Esophagus muscularis mucosa (tissue), 4 donors: ENCODE data around the gene ERH. TPM values are rescaled to one million over a fixed set of nuclear protein-coding genes. Genes with fewer than 3 reads are reported as not detected.

ENCODE experiments used
- DNase-seq: peaks from one replicate; pipeline ENCODE4 v3.0.0-alpha.2; 2017; ENCODE audit errors: extremely low spot score
- H3K27ac ChIP-seq, 4 donors: fragments of 200-600 bp; sonication (generic); replicated peaks in 1 of 4; 1 replicate in 3 of 4; 2 replicates in 1 of 4; pipeline ENCODE4 v1.5.1; 2016 to 2019; ENCODE audit warnings: mild to moderate bottlenecking in 1 of 4
- H3K27me3 ChIP-seq, 4 donors: fragments of 200-600 bp; sonication (generic); one replicate each; pipeline versions ENCODE4 v1.5.1 to v1.6.0; 2016 to 2019
- H3K36me3 ChIP-seq, 4 donors: fragments of 200-600 bp; sonication (generic); one replicate each; pipeline ENCODE4 v1.5.1; 2016 to 2019
- H3K4me1 ChIP-seq, 4 donors: fragments of 200-600 bp; sonication (generic); one replicate each; pipeline ENCODE4 v1.5.1; 2016 to 2019
- H3K4me3 ChIP-seq, 4 donors: fragments of 200-600 bp; sonication (generic); 1 replicate in 2 of 4; 2 replicates in 2 of 4; pipeline ENCODE4 v1.5.1; 2016 to 2019; ENCODE audit warnings: mild to moderate bottlenecking in 4 of 4, moderate library complexity in 1 of 4
- H3K9me3 ChIP-seq, 4 donors: fragments of 200-600 bp; sonication (generic); 1 replicate in 3 of 4; 2 replicates in 1 of 4; pipeline ENCODE4 v1.5.1; 2016 to 2019
- CTCF ChIP-seq, 3 experiments: fragments of 200-600 bp in 2 of 3; fragments of 450-650 bp in 1 of 3; sonication (generic) in 2 of 3; IDR thresholded peaks; one replicate each; pipeline ENCODE4 v1.5.1; 2017 to 2019; ENCODE audit warnings: antibody characterized with exemption in 3 of 3, mild to moderate bottlenecking in 2 of 3, moderate library complexity in 1 of 3
- EP300 ChIP-seq: sonication (generic); formaldehyde crosslinking; IDR thresholded peaks from one replicate; pipeline ENCODE4 v1.6.1; 2017; ENCODE audit warnings: antibody characterized with exemption
- POLR2A ChIP-seq: fragments of 450-650 bp; IDR thresholded peaks from one replicate; pipeline ENCODE4 v1.6.1; 2017; ENCODE audit warnings: antibody characterized with exemption, moderate library complexity, mild to moderate bottlenecking, low read depth
- POLR2AphosphoS5 ChIP-seq, 2 donors: sonication (generic); formaldehyde crosslinking; IDR thresholded peaks; one replicate each; pipeline ENCODE4 v1.6.1; 2017; ENCODE audit warnings: antibody characterized with exemption in 2 of 2
- WGBS: methylation state at CpG from one replicate; pipeline ENCODE4 v1.1.5; 2018; 5-methylcytosine and 5-hydroxymethylcytosine counted together
- intact Hi-C: fragments of 100-400 bp; cut with DNase I; formaldehyde crosslinking; loops from one replicate; pipeline ENCODE4 v1.15.1; 2023
- total RNA-seq, 4 donors: library from RNA; depleted of rRNA; stranded (reverse); fragments of >200 nt; gene quantifications; one replicate each; pipeline versions ENCODE4 v1.1.0 to v1.2.1, GENCODE V29; 2016

The ERH gene
- total RNA-seq, 4 donors from 2014 or later: 43.1 to 92.6 (median 64.2) TPM

GRCh38 chr14:69337984-69338383 is 60.1 kb downstream of the ERH start:
- Histone ChIP-seq H3K27me3 (no peaks in the 10 kb centered on the region), H3K27ac (no peak overlapping the region), H3K4me1 (peaks cover 0 to 3% (median 0%) of the 10 kb centered on the region in 4 donors), H3K9me3 (no peaks in the 10 kb centered on the region), H3K4me3 (no peak overlapping the region), H3K36me3 (peaks cover 0 to 40% (median 2%) of the 10 kb centered on the region in 4 donors)
- no peak for TF ChIP-seq POLR2AphosphoS5 (IDR thresholded peaks at IDR 0.05)
- TF ChIP-seq CTCF (IDR thresholded peaks at IDR 0.05): no peak
- no peak for TF ChIP-seq POLR2A
- DNase-seq: no peak
- intact Hi-C loops: no loop called here
- 100% methylated on average over 5 of the region's 5 CpGs for WGBS

GRCh38 chr14:69335371-69335771 is 62.7 kb downstream of the ERH start:
- Histone ChIP-seq H3K4me1 (peaks cover 0 to 3% (median 0%) of the 10 kb centered on the region in 4 donors), H3K27me3 (no peaks in the 10 kb centered on the region), H3K4me3 (no peak overlapping the region), H3K9me3 (no peaks in the 10 kb centered on the region), H3K27ac (no peak overlapping the region), H3K36me3 (peaks cover 0 to 43% (median 2%) of the 10 kb centered on the region in 4 donors)
- TF ChIP-seq EP300 (no peak), CTCF (IDR thresholded peaks at IDR 0.05) (no peak), POLR2A (no peak), POLR2AphosphoS5 (IDR thresholded peaks at IDR 0.05) (no peak)
- intact Hi-C loops: no loop called here
- 67% methylated on average over 6 of the region's 6 CpGs for WGBS
- DNase-seq: no peak

- H3K4me1 ChIP-seq: peaks cover 0 to 3% (median 0%) of the 10 kb centered on the region in 4 donors
- H3K4me3 ChIP-seq: no peak overlapping the region
- DNase-seq: no peak
- WGBS: 78% methylated on average over 1 of the region's 6 CpGs
- H3K27me3 ChIP-seq: no peaks in the 10 kb centered on the region
- intact Hi-C loops: no loop called here
- no peak overlapping the region for H3K27ac ChIP-seq
- no peaks in the 10 kb centered on the region for H3K9me3 ChIP-seq
- peaks cover 0 to 37% (median under 1%) of the 10 kb centered on the region in 4 donors for H3K36me3 ChIP-seq
- TF ChIP-seq POLR2AphosphoS5 (IDR thresholded peaks at IDR 0.05): no peak
- no peak for TF ChIP-seq EP300
- no peak for TF ChIP-seq CTCF (IDR thresholded peaks at IDR 0.05)
- TF ChIP-seq POLR2A: no peak
Measured at GRCh38 chr14:69334576-69334975, 63.5 kb downstream of the ERH start.

GRCh38 chr14:69333791-69334337 is 64.2 kb downstream of the ERH start:
- intact Hi-C loops: no loop called here
- Histone ChIP-seq H3K4me1 (peaks cover 0 to 3% (median 0%) of the 10 kb centered on the region in 4 donors), H3K27me3 (no peaks in the 10 kb centered on the region), H3K9me3 (no peaks in the 10 kb centered on the region), H3K36me3 (peaks cover 0 to 32% (median 0%) of the 10 kb centered on the region in 4 donors), H3K4me3 (no peak overlapping the region), H3K27ac (no peak overlapping the region)
- WGBS: 59% methylated on average over 3 of the region's 4 CpGs
- no peak for DNase-seq
- TF ChIP-seq POLR2AphosphoS5 (IDR thresholded peaks at IDR 0.05) (no peak), EP300 (no peak), POLR2A (no peak), CTCF (IDR thresholded peaks at IDR 0.05) (no peak)

GRCh38 chr14:69332782-69333395 is 65.2 kb downstream of the ERH start:
- Histone ChIP-seq H3K9me3 (no peaks in the 10 kb centered on the region), H3K27me3 (no peaks in the 10 kb centered on the region), H3K4me3 (no peak overlapping the region), H3K36me3 (peaks cover 0 to 32% (median 0%) of the 10 kb centered on the region in 4 donors), H3K27ac (no peak overlapping the region), H3K4me1 (peaks cover 0 to 3% (median 0%) of the 10 kb centered on the region in 4 donors)
- TF ChIP-seq EP300: no peak
- intact Hi-C loops: no loop called here
- DNase-seq: no peak
- WGBS: 62% methylated on average over 8 of the region's 13 CpGs
